ENCODE data around the gene PPM1L. TPM values are rescaled to one million over a fixed set of nuclear protein-coding genes. Genes with fewer than 3 reads are reported as not detected.

The PPM1L gene
- 0.46 to 0.69 TPM (median 0.61 TPM) in 5 replicates for total RNA-seq (2022; extraction: Qiagen RNA extraction)

DNA sequence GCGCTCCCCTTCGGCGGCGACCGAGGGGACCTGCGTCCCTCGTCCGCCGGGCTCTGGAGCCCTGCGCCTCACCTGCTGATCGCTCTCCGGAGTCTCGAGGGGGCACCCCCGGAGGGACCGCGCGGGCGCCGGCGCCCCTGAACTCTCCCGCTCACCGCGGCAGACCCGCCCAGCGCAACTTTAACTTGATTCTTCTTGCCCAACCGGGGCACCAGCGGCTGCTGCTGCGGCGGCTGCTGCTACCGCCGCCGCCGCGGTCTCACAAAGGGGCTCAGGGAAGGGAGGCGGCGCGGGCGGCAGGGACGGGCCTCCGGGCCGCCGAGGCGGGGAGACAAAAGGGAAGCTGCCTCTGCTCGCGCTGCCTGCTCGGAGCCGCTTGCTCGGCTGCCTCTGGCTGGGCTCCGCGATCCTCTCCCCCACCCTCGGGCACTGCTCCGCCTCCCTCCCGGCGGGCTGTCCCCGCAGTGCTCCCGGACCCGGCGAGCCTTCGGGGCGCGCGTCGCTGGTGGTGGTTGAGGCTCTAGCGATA is at the start of gene PPM1L:
TSS of gene PPM1L (plus strand) at position 456 of the 529 bp plus-strand sequence.

DNA sequence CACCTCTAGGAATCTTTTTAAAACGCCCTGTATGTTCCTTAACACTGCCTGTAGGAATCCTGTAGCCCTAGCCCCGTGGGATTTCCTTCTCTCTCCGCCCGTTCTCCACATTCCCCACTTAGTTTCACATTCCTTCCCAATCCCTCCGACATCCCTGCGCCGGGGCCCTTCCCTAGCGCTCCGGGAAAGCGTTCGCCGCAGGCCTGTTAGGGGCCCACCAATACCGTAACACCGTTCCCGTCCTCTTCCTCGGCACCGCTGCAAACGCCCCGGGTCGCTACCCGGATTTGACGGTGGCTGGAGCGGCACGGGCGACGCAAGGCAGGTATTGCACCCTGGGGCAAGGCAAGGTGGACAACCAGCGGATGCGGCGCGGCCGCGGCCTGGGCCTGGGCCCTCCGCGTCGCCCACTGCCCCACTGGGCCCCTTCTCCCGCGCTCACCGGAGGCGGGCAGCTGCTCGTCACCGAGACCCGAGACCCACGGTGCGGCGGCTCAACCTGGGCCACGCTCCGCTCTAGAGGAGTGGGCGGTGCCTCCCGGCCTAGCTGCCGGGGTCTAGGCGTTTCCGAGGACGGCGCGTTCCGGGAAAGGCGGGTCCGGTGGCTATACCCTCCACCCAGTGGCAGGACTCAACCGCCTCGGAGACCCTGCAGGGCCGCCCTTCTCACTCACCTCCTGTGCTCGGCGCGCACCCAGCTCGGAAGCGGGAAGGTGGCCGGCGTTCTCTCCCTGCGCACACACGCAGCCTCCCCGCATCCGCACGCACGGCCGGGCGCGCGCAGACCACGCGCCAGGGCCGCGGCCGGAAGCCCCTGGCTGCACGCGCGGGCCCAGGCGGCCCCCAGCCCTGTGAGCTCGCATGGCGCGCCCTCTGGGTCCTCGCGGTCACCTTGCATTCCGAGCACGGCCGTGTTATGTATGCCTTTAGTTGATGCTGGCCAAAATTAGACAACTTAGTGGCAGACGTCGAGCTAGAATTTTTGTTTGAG is 348.8 kb downstream of the PPM1L start, which contains the start of gene B3GALNT1:
TSS of gene B3GALNT1 (minus strand) at position 789 of the 991 bp plus-strand sequence. CDS start 18,595 bp downstream, outside the sequence.

Other genes with a start within 250 kb of the PPM1L start
- gene KPNA4, start 190.7 kb upstream of the PPM1L start, total RNA-seq (2022; extraction: Qiagen RNA extraction): 28.1 to 33.2 TPM (median 30.7 TPM) in 5 replicates
- 0.62 to 1.1 TPM (median 0.91 TPM) in 5 replicates for gene ARL14, start 79.1 kb upstream of the PPM1L start, total RNA-seq (2022; extraction: Qiagen RNA extraction)